Heart left ventricle (tissue), 13 donors: Measurements from ENCODE around the gene POU2AF2.

Experiments used
- CTCF ChIP-seq, 12 donors: fragments of 200-600 bp; sonication (generic) in 4 of 12; IDR thresholded peaks; one replicate each; pipeline versions ENCODE4 v1.5.0 to v1.8.0; 2018 to 2022; ENCODE audit warnings: antibody characterized with exemption in 12 of 12, mild to moderate bottlenecking in 5 of 12
- POLR2A ChIP-seq, 2 donors: fragments of 450-650 bp; IDR thresholded peaks; one replicate each; pipeline ENCODE4 v1.6.1; 2017; ENCODE audit warnings: antibody characterized with exemption in 2 of 2, mild to moderate bottlenecking in 2 of 2, moderate library complexity in 2 of 2
- donor health status: ischemic (EF 13 %, LVEDD 7.1; RV severe dilation, severe dysfunction).
- donor health status: DM: no; HTN: yes; CAD: no.
- donor health status: DM: no; HTN: no; CAD: no.
- donor health status: ischemic (EF 25% LVEDD 6.9; RV normal size, moderate dysfunction).
- donor health status: ischemic (EF 25% LVEDD 5.7; RV mildly dilated, moderate dysfunction).
- donor health status: ischemic (EF 35%, LVEDD 5.7; RV mildly dilated, moderate dysfunction).
- donor health status: nonischemic (EF 11% LVEDD 7.7; RV severe dilation, severe dysfunction).
- donor health status: DM: yes; HTN: yes; CAD: no.
- donor health status: PGD.
- donor health status: ischemic (EF 29% LVEDD 5.4; RV normal size, mild dysfunction).
- donor health status: nonischemic (EF 23%, LVEDD 6.1; RV moderate dilation, normal function).

- TF ChIP-seq CTCF (IDR thresholded peaks at IDR 0.05): no peak
- no peak for TF ChIP-seq POLR2A (IDR thresholded peaks at IDR 0.05)
Observed at GRCh38 chr11:111269146-111269868, 23.8 kb downstream of the POU2AF2 start.
